GM12873 (cell line): ENCODE data around the gene ZNF784.
A peak's percentile ranks its signal among the peaks of the same experiment; 100 is the strongest.

Source experiments
- CTCF ChIP-seq: IDR thresholded peaks from 2 replicates; pipeline ENCODE4 v1.5.1; 2012; ENCODE audit warnings: low read depth, mild to moderate bottlenecking, moderate library complexity, low read length, control low read depth; ENCODE audit not compliant: insufficient read depth; ENCODE audit errors: missing control alignments

ZNF784 gene

GRCh38 chr19:55655648-55656040 is 31.3 kb upstream of the ZNF784 start:
- TF ChIP-seq CTCF: no peak

GRCh38 chr19:55654868-55655647 is 30.7 kb upstream of the ZNF784 start, which contains the start of gene U2AF2:
U2AF2 (plus strand) TSS chr19:55655035; CDS start chr19:55655105, 70 bp downstream.
- no peak for TF ChIP-seq CTCF

GRCh38 chr19:55654323-55654867 is 30.0 kb upstream of the ZNF784 start:
- no peak for TF ChIP-seq CTCF

- peak; percentile 100 for TF ChIP-seq CTCF
Observed at GRCh38 chr19:55653651-55654322, 29.4 kb upstream of the ZNF784 start.

- TF ChIP-seq CTCF: no peak
Observed at GRCh38 chr19:55652311-55653128, 28.2 kb upstream of the ZNF784 start.

GRCh38 chr19:55651236-55651635 is 26.9 kb upstream of the ZNF784 start:
- no peak for TF ChIP-seq CTCF
